Endothelial cell of umbilical vein (primary cell): ENCODE results near the gene PRR18. TPM values are rescaled to one million over a fixed set of nuclear protein-coding genes. Genes with fewer than 3 reads are reported as not detected.

Experiments used
- BruUV-seq: library from RNA; stranded (reverse); fragments of 400-500 nt; replicated peaks from 2 replicates; lab custom pipeline; 2021; lab: Mats Ljungman, UMichigan
- CTCF ChIA-PET: fragments of 300-600, 350-600 bp; sonication (Branson Sonifier 250); formaldehyde crosslinking; loops from one replicate; lab custom pipeline; 2021; ENCODE audit warnings: antibody characterized with exemption, inconsistent platforms; lab: Charles Lee
- POLR2A ChIA-PET: fragments of 300-600, 350-600 bp; sonication (Branson Sonifier 250); formaldehyde crosslinking; loops from one replicate; lab custom pipeline; 2021; ENCODE audit warnings: antibody characterized with exemption, inconsistent platforms; lab: Charles Lee
- DNase-seq: peaks from one replicate; pipeline ENCODE4 v3.0.0-alpha.2; 2011; ENCODE audit warnings: low read depth, low spot score
- FAIRE-seq: peaks from 2 replicates; lab custom pipeline; 2011; peaks lifted over from hg19 to GRCh38; lab: Jason Lieb, UNC
- H2AFZ ChIP-seq: 2 replicates; pipeline ENCODE4 v1.6.0; 2012; ENCODE audit warnings: low read depth, low read length, control low read depth, inconsistent platforms
- H3K27ac ChIP-seq: 2 replicates; pipeline ENCODE4 v1.5.1; 2011; ENCODE audit warnings: low read depth, mild to moderate bottlenecking, control low read depth, low read length, moderate library complexity; ENCODE audit not compliant: insufficient read depth
- H3K27me3 ChIP-seq, 2 experiments: 2 replicates each; pipeline versions ENCODE4 v1.6.0 to v1.6.1; 2011; ENCODE audit warnings: low read length in 2 of 2, mixed read lengths in 1 of 2; ENCODE audit not compliant: control insufficient read depth in 2 of 2, insufficient read depth in 2 of 2
- H3K36me3 ChIP-seq, 2 experiments: 2 replicates in 1 of 2; 3 replicates in 1 of 2; pipeline ENCODE4 v1.5.1; 2011; ENCODE audit warnings: low read length in 2 of 2, mild to moderate bottlenecking in 1 of 2, moderate library complexity in 1 of 2; ENCODE audit not compliant: control insufficient read depth in 2 of 2, insufficient read depth in 2 of 2; ENCODE audit errors: extremely low read depth in 1 of 2
- H3K4me1 ChIP-seq: 3 replicates; pipeline ENCODE4 v1.5.1; 2011; ENCODE audit warnings: mild to moderate bottlenecking, low read length; ENCODE audit not compliant: control insufficient read depth, insufficient read depth; ENCODE audit errors: extremely low read depth
- H3K4me2 ChIP-seq: 2 replicates; pipeline ENCODE4 v1.6.1; 2011; ENCODE audit warnings: low read length, control low read depth, mixed read lengths; ENCODE audit not compliant: insufficient read depth
- H3K4me3 ChIP-seq, 3 experiments: fragments of 200-600 bp in 1 of 3; sonication (generic), shearing (Covaris generic) in 1 of 3; replicated peaks in 1 of 3; 2 replicates each; pipeline ENCODE4 v1.5.1; 2011 to 2016; ENCODE audit warnings: control low read depth in 3 of 3, low read length in 3 of 3, mild to moderate bottlenecking in 2 of 3, inconsistent platforms in 1 of 3, low read depth in 1 of 3, moderate library complexity in 1 of 3; ENCODE audit not compliant: insufficient read depth in 1 of 3
- H3K79me2 ChIP-seq: 2 replicates; pipeline ENCODE4 v1.6.0; 2012; ENCODE audit warnings: low read length, inconsistent platforms; ENCODE audit not compliant: control insufficient read depth, insufficient read depth
- H3K9ac ChIP-seq: replicated peaks from 2 replicates; pipeline ENCODE3; 2011; ENCODE audit warnings: low read length, control low read depth; ENCODE audit not compliant: insufficient read depth; ENCODE audit errors: extremely low read depth
- H3K9me1 ChIP-seq: replicated peaks from 3 replicates; pipeline ENCODE4 v1.6.0; 2011; ENCODE audit warnings: mild to moderate bottlenecking, low read length; ENCODE audit not compliant: control insufficient read depth, insufficient read depth; ENCODE audit errors: extremely low read depth
- H3K9me3 ChIP-seq: replicated peaks from 2 replicates; pipeline ENCODE4 v1.5.1; 2012; ENCODE audit warnings: low read length, inconsistent platforms; ENCODE audit not compliant: control insufficient read depth, insufficient read depth
- H4K20me1 ChIP-seq: replicated peaks from 2 replicates; pipeline ENCODE3; 2011; ENCODE audit warnings: mild to moderate bottlenecking, low read length; ENCODE audit not compliant: control insufficient read depth, insufficient read depth; ENCODE audit errors: extremely low read depth
- CTCF ChIP-seq, 2 donors: IDR thresholded peaks; 1 replicate in 1 of 2; 2 replicates in 1 of 2; pipeline ENCODE4 v1.5.1; 2011; ENCODE audit warnings: low read length in 2 of 2, mild to moderate bottlenecking in 2 of 2, moderate library complexity in 2 of 2, control low read depth in 1 of 2, inconsistent platforms in 1 of 2, low read depth in 1 of 2; ENCODE audit not compliant: insufficient read depth in 1 of 2; ENCODE audit errors: extremely low read depth in 1 of 2
- EZH2 ChIP-seq: IDR thresholded peaks from 2 replicates; pipeline ENCODE4 v1.6.1; 2012; ENCODE audit warnings: borderline replicate concordance, low read depth, mild to moderate bottlenecking, moderate library complexity, low read length, inconsistent platforms; ENCODE audit not compliant: severe bottlenecking
- FOS ChIP-seq: IDR thresholded peaks from 2 replicates; pipeline ENCODE4 v1.6.1; 2011; ENCODE audit warnings: mild to moderate bottlenecking, low read length, moderate library complexity, borderline replicate concordance; ENCODE audit not compliant: insufficient read depth
- GATA2 ChIP-seq: IDR thresholded peaks from 2 replicates; pipeline ENCODE4 v1.7.0; 2011; ENCODE audit warnings: low read depth, mild to moderate bottlenecking, moderate library complexity, mixed read lengths, low read length; ENCODE audit not compliant: insufficient read length, insufficient read depth
- JUN ChIP-seq: IDR thresholded peaks from 2 replicates; pipeline ENCODE4 v1.6.1; 2011; ENCODE audit warnings: borderline replicate concordance, low read depth; ENCODE audit not compliant: insufficient read length, insufficient read depth
- MYC ChIP-seq: IDR thresholded peaks from one replicate; pipeline ENCODE4 v1.6.1; 2011; ENCODE audit warnings: mild to moderate bottlenecking, low read depth, low read length
- POLR2A ChIP-seq: IDR thresholded peaks from 2 replicates; pipeline ENCODE4 v1.6.1; 2012; ENCODE audit warnings: low read depth, mild to moderate bottlenecking, control low read depth, low read length
- POLR2AphosphoS5 ChIP-seq: IDR thresholded peaks from 2 replicates; pipeline ENCODE4 v1.6.1; 2012; ENCODE audit warnings: low read depth, mild to moderate bottlenecking, control low read depth, low read length, moderate library complexity; ENCODE audit not compliant: insufficient read depth
- dilution Hi-C: fragments of 300-500 bp; cut with MboI; formaldehyde crosslinking; loops from one replicate; pipeline ENCODE4 v1.15.0; 2019; ENCODE audit warnings: low sequenced_read_pairs; ENCODE audit not compliant: extremely low pct_ligation_motif_present
- intact Hi-C: fragments of 100-400 bp; cut with micrococcal nuclease; formaldehyde crosslinking; loops from one replicate; pipeline ENCODE4 v1.10.0; 2022
- polyA plus RNA-seq, 4 experiments: library from polyadenylated mRNA; depleted of rRNA in 3 of 4; stranded (reverse) in 3 of 4; unstranded in 1 of 4; fragments of >200 nt; gene quantifications; 2 replicates each; pipeline versions ENCODE4 v1.2.1 to v1.2.3, GENCODE V29; 2011 to 2012; ENCODE audit warnings: missing spikeins in 1 of 4
- total RNA-seq: library from RNA; stranded (reverse); gene quantifications from 2 replicates; pipeline ENCODE4 v1.2.3, GENCODE V29; 2021
- TF ChIP-seq, protein P1 (sequence below): IDR thresholded peaks from 2 replicates; pipeline ENCODE4 v1.6.1; 2011; ENCODE audit not compliant: insufficient read depth, insufficient read length

The PRR18 gene
- total and polyA plus RNA-seq, 2 donors (not counting 3 experiments of a cell fraction or from before 2014, with no cell fraction given): not detected

DNA sequence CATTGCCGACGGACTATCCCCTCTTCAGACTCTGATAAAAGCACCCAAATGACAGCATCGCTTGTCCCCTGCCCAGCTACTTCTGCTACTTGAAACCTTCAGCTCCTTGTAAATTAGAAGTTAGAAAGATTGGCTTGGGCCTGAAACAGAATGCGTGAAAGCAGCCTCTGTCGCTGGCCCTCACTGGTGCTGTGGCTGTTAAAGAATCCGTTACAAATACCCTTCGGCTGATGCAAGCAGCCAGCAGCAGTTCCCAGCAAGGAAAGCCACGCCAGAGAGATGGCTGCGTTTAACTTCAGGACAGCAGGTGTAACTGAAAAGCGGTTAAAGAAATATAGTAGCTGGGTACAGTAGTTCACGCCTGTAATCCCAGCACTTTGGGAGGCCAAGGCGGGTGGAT is 2.4 kb upstream of the PRR18 start:
- H3K9ac ChIP-seq: no peak overlapping the region
- H3K9me3 ChIP-seq: no peaks in the 10 kb centered on the region
- no peaks in the 10 kb centered on the region for H3K79me2 ChIP-seq
- intact Hi-C loops: no loop called here
- ChIA-PET POLR2A (interaction anchor here (0.6 kb wide), 1 partner anchor 12 kb away, joined by 4 read pairs; no protein-coding TSS in a partner anchor), CTCF (interaction anchor here (0.9 to 10.3 kb wide), 6 partner anchors 12 to 89 kb away, joined by 3 to 158 read pairs (median 4); no protein-coding TSS in a partner anchor)
- no peaks in the 10 kb centered on the region for H3K9me1 ChIP-seq
- H3K4me2 ChIP-seq: no peak overlapping the region
- peaks cover 35 to 50% of the 10 kb centered on the region in 2 experiments for H3K27me3 ChIP-seq
- FAIRE-seq (no peak), DNase-seq (no peak)
- no peak overlapping the region for H2AFZ ChIP-seq
- H3K36me3 ChIP-seq: no peaks in the 10 kb centered on the region
- peaks cover 3% of the 10 kb centered on the region for H3K4me1 ChIP-seq
- no peaks in the 10 kb centered on the region for H4K20me1 ChIP-seq
- H3K4me3 ChIP-seq: no peak overlapping the region
- TF ChIP-seq GATA2 (no peak), FOS (no peak), CTCF (IDR thresholded peaks at IDR 0.05; ENCODE audit: extremely low read depth in 1 of 2, insufficient read depth in 1 of 2, low read depth in 1 of 2, low read length in 2 of 2) (no peak), EZH2 (no peak), MYC (no peak), POLR2A (no peak), JUN (no peak), POLR2AphosphoS5 (no peak)
- TF ChIP-seq, protein P1, sequence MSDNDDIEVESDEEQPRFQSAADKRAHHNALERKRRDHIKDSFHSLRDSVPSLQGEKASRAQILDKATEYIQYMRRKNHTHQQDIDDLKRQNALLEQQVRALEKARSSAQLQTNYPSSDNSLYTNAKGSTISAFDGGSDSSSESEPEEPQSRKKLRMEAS: no peak
- BruUV-seq: no TSS peak
- no peak overlapping the region for H3K27ac ChIP-seq
- dilution Hi-C loops: no loop called here
